Activated B cell treated with CpG ODN at 0.5 μM for 24 hours (primary cell): ENCODE data around the gene C2CD3. TPM values are rescaled to one million over a fixed set of nuclear protein-coding genes. Genes with fewer than 3 reads are reported as not detected.

Experiments
- ATAC-seq: fragments of 200-7000 bp; cut with Tn5 transposase; one replicate; pipeline ENCODE4 v1.10.0; 2021; ENCODE audit warnings: low read depth, mild to moderate bottlenecking, moderate library complexity
- CTCF ChIA-PET: fragments of 350-600 bp; sonication (Branson Sonifier 250); formaldehyde crosslinking; loops from one replicate; lab custom pipeline; 2021; ENCODE audit warnings: antibody characterized with exemption; lab: Charles Lee
- POLR2A ChIA-PET: fragments of 350-600 bp; sonication (Branson Sonifier 250); formaldehyde crosslinking; loops from one replicate; lab custom pipeline; 2021; ENCODE audit warnings: antibody characterized with exemption; lab: Charles Lee
- DNase-seq: peaks from one replicate; pipeline ENCODE4 v3.0.0; 2022
- H3K27ac Mint-ChIP-seq: one replicate; pipeline ENCODE4 v1.8.0; 2020; ENCODE audit warnings: mixed read lengths
- H3K27me3 Mint-ChIP-seq: one replicate; pipeline ENCODE4 v1.8.0; 2021; ENCODE audit warnings: mixed read lengths
- H3K36me3 Mint-ChIP-seq: one replicate; pipeline ENCODE4 v1.8.0; 2021; ENCODE audit warnings: low read depth, mixed read lengths
- H3K4me1 Mint-ChIP-seq: one replicate; pipeline ENCODE4 v1.8.0; 2021; ENCODE audit warnings: mixed read lengths
- H3K4me3 Mint-ChIP-seq: one replicate; pipeline ENCODE4 v1.8.0; 2020; ENCODE audit warnings: mild to moderate bottlenecking, mixed read lengths
- H3K9me3 Mint-ChIP-seq: one replicate; pipeline ENCODE4 v1.8.0; 2020; ENCODE audit warnings: mixed read lengths
- CTCF ChIP-seq: fragments of 200-600 bp; IDR thresholded peaks from one replicate; pipeline ENCODE4 v1.8.0; 2022; ENCODE audit warnings: antibody characterized with exemption, mild to moderate bottlenecking
- intact Hi-C: fragments of 100-400 bp; cut with micrococcal nuclease; formaldehyde crosslinking; loops from one replicate; pipeline ENCODE4 v1.15.1; 2024
- total RNA-seq: library from RNA; stranded (reverse); gene quantifications from 2 replicates; pipeline ENCODE4 v1.2.3, GENCODE V29; 2022

Gene C2CD3
- total RNA-seq, 1 donor from 2014 or later = 50.3 TPM

- peaks cover 6% of the 10 kb centered on the region for H3K9me3 Mint-ChIP-seq
- no peak for TF ChIP-seq CTCF
Measured at GRCh38 chr11:74116719-74117118, 54.1 kb downstream of the C2CD3 start.

GRCh38 chr11:74112877-74113276 is 57.9 kb downstream of the C2CD3 start:
- ChIA-PET POLR2A (no interaction called here), CTCF (no interaction called here)
- TF ChIP-seq CTCF = no peak
- Mint-ChIP-seq H3K9me3 (peaks cover 6% of the 10 kb centered on the region), H3K4me3 (no peak overlapping the region), H3K36me3 (peaks cover 73% of the 10 kb centered on the region), H3K4me1 (peaks cover 2% of the 10 kb centered on the region), H3K27me3 (no peaks in the 10 kb centered on the region), H3K27ac (no peak overlapping the region)
- ATAC-seq (no peak), DNase-seq (no peak)
- intact Hi-C loops = no loop called here

More at GRCh38 chr11:74116719-74117118, 54.1 kb downstream of the C2CD3 start:
- no peak for DNase-seq
- peaks cover 70% of the 10 kb centered on the region for H3K36me3 Mint-ChIP-seq
- H3K27ac Mint-ChIP-seq = no peak overlapping the region
- POLR2A ChIA-PET = no interaction called here
- intact Hi-C loops = no loop called here
- CTCF ChIA-PET = no interaction called here
- no peaks in the 10 kb centered on the region for H3K4me1 Mint-ChIP-seq
- ATAC-seq = no peak
- H3K27me3 Mint-ChIP-seq = no peaks in the 10 kb centered on the region
- H3K4me3 Mint-ChIP-seq = no peak overlapping the region

- Mint-ChIP-seq H3K9me3 (no peaks in the 10 kb centered on the region), H3K27ac (no peak overlapping the region), H3K4me1 (peaks cover 6% of the 10 kb centered on the region), H3K4me3 (no peak overlapping the region), H3K36me3 (peaks cover 72% of the 10 kb centered on the region), H3K27me3 (no peaks in the 10 kb centered on the region)
- no peak for TF ChIP-seq CTCF
- ChIA-PET CTCF (no interaction called here), POLR2A (no interaction called here)
- ATAC-seq = no peak
- DNase-seq = no peak
- intact Hi-C loops = no loop called here
Measured at GRCh38 chr11:74106124-74106523, 64.7 kb downstream of the C2CD3 start.

DNA sequence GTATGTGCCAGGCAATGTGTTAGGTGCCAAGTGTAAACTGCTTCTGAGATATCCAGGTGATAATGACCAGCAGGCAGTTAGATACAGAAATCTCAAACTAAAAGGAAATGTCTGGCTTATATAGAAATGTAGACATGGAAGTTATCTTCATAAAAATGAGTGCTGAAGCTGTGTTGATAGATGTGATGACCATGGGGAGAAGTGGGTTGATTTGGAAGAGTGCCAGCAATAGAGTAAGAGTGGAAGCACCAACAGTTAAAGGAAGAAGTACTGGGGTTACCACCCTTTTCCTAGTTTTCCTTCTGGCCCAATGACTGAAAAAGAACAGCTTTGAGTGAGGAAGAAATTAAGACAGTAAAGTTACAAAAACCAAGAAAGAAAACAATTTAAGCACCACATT is 68.5 kb downstream of the C2CD3 start:
- ChIA-PET POLR2A (no interaction called here), CTCF (no interaction called here)
- no peak for TF ChIP-seq CTCF
- peaks cover 87% of the 10 kb centered on the region for H3K36me3 Mint-ChIP-seq
- intact Hi-C loops = no loop called here
- H3K4me1 Mint-ChIP-seq = peaks cover 12% of the 10 kb centered on the region
- H3K4me3 Mint-ChIP-seq = no peak overlapping the region
- ATAC-seq (no peak), DNase-seq (no peak)
- no peaks in the 10 kb centered on the region for H3K9me3 Mint-ChIP-seq
- no peak overlapping the region for H3K27ac Mint-ChIP-seq
- H3K27me3 Mint-ChIP-seq = no peaks in the 10 kb centered on the region

GRCh38 chr11:74100735-74101134 is 70.1 kb downstream of the C2CD3 start:
- ATAC-seq = no peak
- DNase-seq = no peak
- H3K4me3 Mint-ChIP-seq = no peak overlapping the region
- ChIA-PET CTCF (no interaction called here), POLR2A (interaction anchor here (0.8 kb wide), 1 partner anchor 130 kb away, joined by 3 read pairs; no protein-coding TSS in a partner anchor)
- peaks cover 91% of the 10 kb centered on the region for H3K36me3 Mint-ChIP-seq
- no peaks in the 10 kb centered on the region for H3K27me3 Mint-ChIP-seq
- TF ChIP-seq CTCF = no peak
- no peaks in the 10 kb centered on the region for H3K9me3 Mint-ChIP-seq
- H3K4me1 Mint-ChIP-seq = peaks cover 12% of the 10 kb centered on the region
- H3K27ac Mint-ChIP-seq = no peak overlapping the region
- intact Hi-C loops = no loop called here
